ENCODE measurements around the gene LRRC45.

GRCh38 chr17:81990836-81991683, 32.0 kb upstream of the LRRC45 start:
- TF ChIP-seq MXD4 (CRISPR knock-in tag; IDR thresholded peaks at IDR 0.05; ENCODE audit: borderline replicate concordance) (no peak), TP53 (CRISPR knock-in tag; IDR thresholded peaks at IDR 0.05) (no peak), NR1H2 (CRISPR knock-in tag; IDR thresholded peaks at IDR 0.05) (no peak), GABPB1 (CRISPR knock-in tag; IDR thresholded peaks at IDR 0.05) (no peak), NR3C1 (CRISPR knock-in tag; conservative IDR thresholded peaks at IDR 0.05; ENCODE audit: low read depth) (no peak), NFATC4 (CRISPR knock-in tag; IDR thresholded peaks at IDR 0.05) (no peak), CTCF (IDR thresholded peaks at IDR 0.05) (no peak), TEAD4 (CRISPR knock-in tag; IDR thresholded peaks at IDR 0.05) (no peak), ZNF263 (CRISPR knock-in tag; IDR thresholded peaks at IDR 0.05; ENCODE audit: low read depth) (no peak), SMAD4 (CRISPR knock-in tag; IDR thresholded peaks at IDR 0.05) (no peak)

Data from WTC11 (cell line).